Left hindlimb (tissue), 1 donor: ENCODE data around the gene VCX2.
A peak's percentile ranks its signal among the peaks of the same experiment; 100 is the strongest.
"Not testable (repeated sequence)": the region's sequence is repeated elsewhere in the genome, so short reads cannot be mapped to it uniquely, and the experiment has no call there.

Experiments used
- DNase-seq: peaks from one replicate; pipeline ENCODE4 v3.0.0-alpha.2; 2018

The VCX2 gene

GRCh38 chrX:8171169-8171568 lies at the start of gene VCX2:
TSS of gene VCX2 (minus strand) at chrX:8171267. CDS start at chrX:8170643, 624 bp downstream.
- not testable (repeated sequence) for DNase-seq

GRCh38 chrX:8204943-8205342 lies 33.9 kb upstream of the VCX2 start:
- DNase-seq = no peak

GRCh38 chrX:8204169-8204935 lies 33.3 kb upstream of the VCX2 start:
- DNase-seq = no peak

GRCh38 chrX:8201896-8202331 lies 30.8 kb upstream of the VCX2 start:
- DNase-seq = peak; percentile 29

GRCh38 chrX:8196776-8197175 lies 25.7 kb upstream of the VCX2 start:
- no peak for DNase-seq

- no peak for DNase-seq
Observed at GRCh38 chrX:8194216-8194615, 23.1 kb upstream of the VCX2 start.

- DNase-seq = no peak
Observed at GRCh38 chrX:8192276-8192675, 21.2 kb upstream of the VCX2 start.

GRCh38 chrX:8191022-8191421 lies 20.0 kb upstream of the VCX2 start:
- DNase-seq = no peak

GRCh38 chrX:8190341-8190830 lies 19.3 kb upstream of the VCX2 start:
- no peak for DNase-seq

GRCh38 chrX:8189096-8189830 lies 18.2 kb upstream of the VCX2 start:
- no peak for DNase-seq

GRCh38 chrX:8183346-8183745 lies 12.3 kb upstream of the VCX2 start:
- no peak for DNase-seq

- DNase-seq = no peak
Observed at GRCh38 chrX:8179656-8180055, 8.6 kb upstream of the VCX2 start.

GRCh38 chrX:8154011-8154410 lies 17.1 kb downstream of the VCX2 start:
- DNase-seq = not testable (repeated sequence)

GRCh38 chrX:8147226-8147625 lies 23.8 kb downstream of the VCX2 start:
- no peak for DNase-seq

- no peak for DNase-seq
Observed at GRCh38 chrX:8144925-8145324, 26.1 kb downstream of the VCX2 start.

- no peak for DNase-seq
Observed at GRCh38 chrX:8141896-8142295, 29.2 kb downstream of the VCX2 start.

- DNase-seq = no peak
Observed at GRCh38 chrX:8140986-8141744, 29.9 kb downstream of the VCX2 start.

- no peak for DNase-seq
Observed at GRCh38 chrX:8139716-8140115, 31.4 kb downstream of the VCX2 start.

GRCh38 chrX:8138252-8138651 lies 32.8 kb downstream of the VCX2 start:
- DNase-seq = no peak

GRCh38 chrX:8126648-8127047 lies 44.4 kb downstream of the VCX2 start:
- DNase-seq = no peak

- DNase-seq = no peak
Observed at GRCh38 chrX:8126092-8126491, 45.0 kb downstream of the VCX2 start.

- DNase-seq = no peak
Observed at GRCh38 chrX:8125566-8125965, 45.5 kb downstream of the VCX2 start.

GRCh38 chrX:8122538-8122937 lies 48.5 kb downstream of the VCX2 start:
- no peak for DNase-seq
